ENCODE results near the gene TPRG1.
A peak's percentile ranks its signal among the peaks of the same experiment; 100 is the strongest.

The TPRG1 gene

DNA sequence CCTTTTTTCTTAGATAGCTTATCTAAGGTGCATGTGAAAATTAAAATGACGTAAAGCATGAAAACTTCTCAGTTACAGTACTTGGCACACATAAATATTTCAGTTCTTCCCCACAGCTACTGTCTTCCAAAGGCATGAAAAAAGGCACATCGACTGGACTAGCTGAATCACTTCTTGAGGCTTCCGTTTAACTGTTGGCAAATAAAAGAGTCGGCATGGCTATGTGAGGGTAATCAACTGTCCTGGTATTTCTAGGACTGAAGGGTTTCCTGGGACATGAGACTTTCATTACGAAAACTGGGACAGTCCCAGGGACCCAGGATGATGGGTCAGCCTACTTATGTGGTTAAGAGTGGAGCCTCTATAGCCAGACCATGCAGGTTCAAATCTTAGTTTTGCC, 168.2 kb downstream of the TPRG1 start:
- Histone ChIP-seq H3K4me3 (ENCODE audit: low read depth, low read length) (no peak overlapping the region), H3K36me3 (ENCODE audit: control insufficient read depth, insufficient read depth, low read length) (no peaks in the 10 kb centered on the region)

DNA sequence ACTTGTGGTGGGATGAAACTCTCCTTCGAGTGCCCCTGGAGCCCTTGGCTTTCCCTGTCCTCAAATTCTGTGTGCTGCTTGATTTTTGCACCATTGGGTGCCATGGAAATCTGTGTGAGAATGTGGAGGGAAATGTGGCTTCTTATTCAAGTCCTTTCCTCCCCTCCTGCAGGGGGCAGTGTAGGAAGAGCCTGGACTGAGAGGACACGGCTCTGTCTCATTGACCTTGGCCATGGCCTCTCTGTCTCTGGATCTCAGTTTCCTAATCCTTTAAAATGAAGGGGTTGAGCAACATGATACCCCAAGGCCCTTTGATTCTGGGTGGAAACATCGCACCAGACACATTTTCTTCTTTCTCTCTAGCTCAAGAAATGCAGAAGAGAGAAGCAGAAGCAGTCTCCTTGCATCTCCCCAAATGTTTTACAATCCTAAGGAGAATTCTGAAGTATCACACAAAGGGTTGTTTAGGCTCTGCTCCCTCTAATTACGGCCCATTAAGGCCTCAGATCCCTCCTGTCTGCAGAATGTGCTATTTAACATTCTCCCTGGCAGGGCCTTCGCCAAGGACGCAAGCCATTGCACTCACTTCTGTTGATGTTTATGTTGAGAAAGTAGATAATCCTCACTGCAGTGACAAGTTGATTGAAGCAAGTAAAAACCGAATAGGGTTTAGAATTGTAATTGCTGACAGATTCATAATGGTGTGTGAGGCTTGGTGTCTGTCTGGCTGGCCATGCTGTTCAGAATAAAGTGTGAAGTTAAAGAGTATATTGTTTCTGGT, 169.1 kb downstream of the TPRG1 start:
- no peak overlapping the region for H3K9ac ChIP-seq (ENCODE audit: low read depth, low read length)
- H3K27me3 ChIP-seq (ENCODE audit: control insufficient read depth, insufficient read depth, low read length): no peaks in the 10 kb centered on the region
- H3K9me3 ChIP-seq (ENCODE audit: control insufficient read depth, insufficient read depth, low read length): no peaks in the 10 kb centered on the region
- H3K4me1 ChIP-seq (ENCODE audit: control insufficient read depth, insufficient read depth, low read length): no peaks in the 10 kb centered on the region
- H3K27ac ChIP-seq (ENCODE audit: low read depth, low read length): no peak overlapping the region
- no peaks in the 10 kb centered on the region for H3K36me3 ChIP-seq (ENCODE audit: control insufficient read depth, insufficient read depth, low read length)
- H3K4me3 ChIP-seq (ENCODE audit: low read depth, low read length): no peak overlapping the region

More for the DNA sequence above, 168.2 kb downstream of the TPRG1 start:
- Histone ChIP-seq H3K9ac (ENCODE audit: low read depth, low read length) (no peak overlapping the region), H3K27me3 (ENCODE audit: control insufficient read depth, insufficient read depth, low read length) (no peaks in the 10 kb centered on the region), H3K9me3 (ENCODE audit: control insufficient read depth, insufficient read depth, low read length) (no peaks in the 10 kb centered on the region), H3K27ac (ENCODE audit: low read depth, low read length) (no peak overlapping the region), H3K4me1 (ENCODE audit: control insufficient read depth, insufficient read depth, low read length) (no peaks in the 10 kb centered on the region)

DNA sequence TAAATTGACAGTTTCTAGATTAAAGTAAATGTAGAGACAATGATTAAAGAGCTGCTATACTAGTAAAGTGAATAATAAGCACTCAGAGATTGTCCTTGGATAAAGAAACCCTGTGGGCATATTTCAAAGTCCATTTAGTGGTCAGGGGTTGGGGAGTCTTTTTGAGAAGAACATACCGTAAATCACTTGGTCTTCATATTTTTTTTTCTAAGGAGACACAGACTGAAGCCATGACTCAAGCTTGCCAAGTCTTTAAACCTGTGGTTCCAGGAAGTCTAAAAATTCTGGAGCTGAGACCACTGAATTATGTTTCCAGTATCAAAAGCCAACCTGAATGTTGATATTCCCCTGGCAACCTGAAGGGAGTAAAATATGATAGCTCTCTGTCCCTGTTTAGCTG, 171.0 kb downstream of the TPRG1 start:
- Histone ChIP-seq H3K36me3 (ENCODE audit: control insufficient read depth, insufficient read depth, low read length) (no peaks in the 10 kb centered on the region), H3K4me1 (ENCODE audit: control insufficient read depth, insufficient read depth, low read length) (no peaks in the 10 kb centered on the region), H3K4me3 (ENCODE audit: low read depth, low read length) (no peak overlapping the region), H3K9ac (ENCODE audit: low read depth, low read length) (no peak overlapping the region), H3K9me3 (ENCODE audit: control insufficient read depth, insufficient read depth, low read length) (no peaks in the 10 kb centered on the region), H3K27me3 (ENCODE audit: control insufficient read depth, insufficient read depth, low read length) (no peaks in the 10 kb centered on the region), H3K27ac (ENCODE audit: low read depth, low read length) (no peak overlapping the region)

DNA sequence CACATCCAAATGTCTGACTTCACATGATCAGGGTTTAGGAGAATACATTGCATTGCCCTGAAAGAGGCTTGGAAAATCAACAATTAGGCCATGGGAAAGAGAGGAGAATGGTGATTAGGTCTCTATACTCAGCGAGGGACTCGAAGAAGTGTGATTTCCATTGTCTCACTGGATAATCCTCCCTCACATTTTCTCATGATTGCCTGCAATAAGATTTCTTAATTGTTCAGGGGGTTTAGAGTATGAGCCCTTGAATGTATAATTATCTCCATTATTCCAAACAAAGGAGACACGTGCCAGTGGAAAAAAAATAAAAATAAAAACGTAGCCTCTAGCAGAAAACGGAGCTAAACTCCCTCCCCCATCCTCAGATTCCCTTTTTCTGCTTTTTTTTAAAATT, 173.2 kb downstream of the TPRG1 start:
- Histone ChIP-seq H3K9me3 (ENCODE audit: control insufficient read depth, insufficient read depth, low read length) (no peaks in the 10 kb centered on the region), H3K36me3 (ENCODE audit: control insufficient read depth, insufficient read depth, low read length) (no peaks in the 10 kb centered on the region), H3K27me3 (ENCODE audit: control insufficient read depth, insufficient read depth, low read length) (no peaks in the 10 kb centered on the region), H3K4me1 (ENCODE audit: control insufficient read depth, insufficient read depth, low read length) (no peaks in the 10 kb centered on the region), H3K4me3 (ENCODE audit: low read depth, low read length) (no peak overlapping the region), H3K27ac (ENCODE audit: low read depth, low read length) (no peak overlapping the region), H3K9ac (ENCODE audit: low read depth, low read length) (no peak overlapping the region)

DNA sequence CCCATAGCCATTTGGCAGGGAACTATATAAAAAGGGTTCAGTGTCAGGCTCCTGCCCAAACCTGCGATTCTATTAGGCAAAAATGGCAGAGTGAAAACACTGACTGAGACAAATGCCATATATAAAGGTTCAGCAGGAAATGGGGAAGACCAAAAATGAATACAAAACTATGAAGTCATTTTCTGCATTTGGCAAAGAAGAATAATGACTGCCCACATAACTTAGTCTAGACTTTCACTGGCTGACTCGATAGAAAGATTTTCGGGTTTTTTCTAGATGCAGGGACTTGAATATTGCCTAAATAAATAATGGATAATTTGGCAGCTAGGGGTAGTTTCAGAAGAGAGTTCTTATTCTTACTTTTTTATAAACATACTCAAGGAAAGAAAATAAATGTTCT, 178.0 kb downstream of the TPRG1 start:
- H3K9me3 ChIP-seq (ENCODE audit: control insufficient read depth, insufficient read depth, low read length): no peaks in the 10 kb centered on the region
- H3K27me3 ChIP-seq (ENCODE audit: control insufficient read depth, insufficient read depth, low read length): no peaks in the 10 kb centered on the region
- no peaks in the 10 kb centered on the region for H3K36me3 ChIP-seq (ENCODE audit: control insufficient read depth, insufficient read depth, low read length)
- no peak overlapping the region for H3K4me3 ChIP-seq (ENCODE audit: low read depth, low read length)
- no peaks in the 10 kb centered on the region for H3K4me1 ChIP-seq (ENCODE audit: control insufficient read depth, insufficient read depth, low read length)
- H3K9ac ChIP-seq (ENCODE audit: low read depth, low read length): no peak overlapping the region
- no peak overlapping the region for H3K27ac ChIP-seq (ENCODE audit: low read depth, low read length)

DNA sequence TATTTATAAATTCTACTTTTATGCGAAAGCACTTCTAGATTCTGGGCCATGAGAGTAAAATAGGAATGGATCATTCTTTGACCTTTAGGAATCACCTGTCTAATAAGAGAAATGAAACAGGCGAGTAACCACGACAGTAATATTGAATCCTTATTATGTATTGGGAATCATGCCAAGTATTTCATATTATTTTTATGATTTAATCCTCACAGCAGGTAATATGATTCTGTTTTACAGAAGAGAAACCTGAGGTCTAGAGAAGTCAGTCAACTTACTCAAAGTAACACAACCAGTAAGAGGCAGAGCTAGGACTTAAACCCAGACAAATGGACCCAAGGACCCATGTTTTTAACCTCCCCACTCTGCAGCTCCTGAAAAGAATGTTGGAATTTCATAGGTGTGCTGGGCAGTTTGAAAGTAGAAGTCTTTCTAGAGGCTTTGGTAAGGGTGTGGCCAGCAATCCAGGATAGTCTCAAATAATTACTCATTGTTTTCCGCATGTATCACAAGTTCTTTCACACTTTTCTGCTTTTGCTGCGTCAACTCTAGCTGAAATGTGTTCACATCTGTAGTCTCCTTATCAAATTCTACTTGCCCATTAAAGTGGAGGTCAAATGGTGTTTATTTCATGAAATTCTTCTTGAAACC, 181.7 kb downstream of the TPRG1 start:
- no peaks in the 10 kb centered on the region for H3K9me3 ChIP-seq (ENCODE audit: control insufficient read depth, insufficient read depth, low read length)
- H3K27me3 ChIP-seq (ENCODE audit: control insufficient read depth, insufficient read depth, low read length): no peaks in the 10 kb centered on the region
- peaks cover 15% of the 10 kb centered on the region; the same call in 1 of the 2 replicates for H3K4me1 ChIP-seq (ENCODE audit: control insufficient read depth, insufficient read depth, low read length)
- no peak overlapping the region for H3K9ac ChIP-seq (ENCODE audit: low read depth, low read length)
- no peaks in the 10 kb centered on the region for H3K36me3 ChIP-seq (ENCODE audit: control insufficient read depth, insufficient read depth, low read length)
- no peak overlapping the region for H3K4me3 ChIP-seq (ENCODE audit: low read depth, low read length)
- H3K27ac ChIP-seq (ENCODE audit: low read depth, low read length): no peak overlapping the region

DNA sequence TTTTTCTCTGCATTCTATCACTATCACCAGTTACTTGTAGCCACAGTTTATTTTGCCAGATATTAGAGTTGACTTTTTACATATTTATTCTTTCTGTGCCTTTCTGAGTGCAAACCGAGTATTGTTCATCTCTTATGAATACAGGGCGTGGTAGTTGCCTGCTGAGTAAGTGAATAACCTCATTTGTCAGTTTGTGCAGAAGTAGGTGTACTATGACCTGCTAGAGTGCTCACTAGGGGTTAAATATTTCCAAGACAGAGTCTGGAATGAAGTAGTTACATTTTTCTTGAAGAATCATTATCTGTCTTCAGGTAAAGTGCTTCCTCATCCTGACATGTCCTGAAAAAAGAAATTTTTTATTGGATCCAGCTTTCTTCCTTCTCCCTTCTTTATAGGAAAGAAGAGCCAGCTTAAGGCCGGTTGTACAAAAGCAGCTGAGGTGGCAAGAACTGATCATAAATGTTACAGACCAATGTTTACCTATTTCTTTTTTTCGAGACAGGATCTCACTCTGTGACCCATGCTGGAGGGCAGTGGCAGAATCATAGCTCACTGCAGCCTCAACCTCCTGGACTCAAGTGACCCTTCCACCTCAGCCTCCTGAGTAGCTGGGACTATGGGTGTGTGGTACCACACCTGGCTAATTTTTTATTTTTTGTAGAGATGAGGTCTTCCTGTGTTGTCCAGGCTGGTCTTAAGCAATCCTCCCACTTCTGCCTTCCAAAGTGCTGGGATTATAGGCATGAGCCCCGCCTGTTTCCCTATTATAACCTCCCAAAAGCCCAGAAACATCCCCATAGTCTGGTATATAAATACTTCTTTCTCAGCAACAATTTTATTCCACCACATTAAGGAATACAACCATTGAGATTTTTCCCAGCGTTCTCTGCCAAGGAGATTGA, 182.5 kb downstream of the TPRG1 start:
- Histone ChIP-seq H3K36me3 (ENCODE audit: control insufficient read depth, insufficient read depth, low read length) (no peaks in the 10 kb centered on the region), H3K4me1 (ENCODE audit: control insufficient read depth, insufficient read depth, low read length) (peaks cover 15% of the 10 kb centered on the region; the same call in 1 of the 2 replicates), H3K9me3 (ENCODE audit: control insufficient read depth, insufficient read depth, low read length) (no peaks in the 10 kb centered on the region), H3K27ac (ENCODE audit: low read depth, low read length) (no peak overlapping the region), H3K4me3 (ENCODE audit: low read depth, low read length) (no peak overlapping the region), H3K27me3 (ENCODE audit: control insufficient read depth, insufficient read depth, low read length) (no peaks in the 10 kb centered on the region), H3K9ac (ENCODE audit: low read depth, low read length) (no peak overlapping the region)

DNA sequence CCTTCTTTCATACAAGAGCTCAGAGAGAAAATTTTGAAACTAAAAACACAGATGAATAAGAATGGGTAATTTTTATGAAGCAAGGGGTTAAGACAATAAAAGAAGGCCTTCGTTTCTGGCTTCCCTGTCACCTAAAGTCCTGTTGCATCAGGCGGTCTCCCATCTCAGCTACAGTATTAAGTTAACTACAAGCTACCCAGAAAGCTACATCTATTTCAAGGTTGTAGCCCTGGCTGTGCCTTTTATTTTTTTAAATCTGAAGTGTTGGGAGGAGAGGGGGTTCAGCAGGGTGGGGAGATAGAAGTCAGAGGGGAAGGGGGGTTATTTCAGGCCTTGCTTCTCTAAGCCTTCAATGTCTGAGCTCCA, 183.3 kb downstream of the TPRG1 start:
- Histone ChIP-seq H3K4me1 (ENCODE audit: control insufficient read depth, insufficient read depth, low read length) (peaks cover 15% of the 10 kb centered on the region; the same call in 1 of the 2 replicates), H3K27me3 (ENCODE audit: control insufficient read depth, insufficient read depth, low read length) (no peaks in the 10 kb centered on the region), H3K36me3 (ENCODE audit: control insufficient read depth, insufficient read depth, low read length) (no peaks in the 10 kb centered on the region), H3K9ac (ENCODE audit: low read depth, low read length) (no peak overlapping the region), H3K9me3 (ENCODE audit: control insufficient read depth, insufficient read depth, low read length) (no peaks in the 10 kb centered on the region), H3K27ac (ENCODE audit: low read depth, low read length) (peak overlapping the region; percentile 46), H3K4me3 (ENCODE audit: low read depth, low read length) (no peak overlapping the region)

DNA sequence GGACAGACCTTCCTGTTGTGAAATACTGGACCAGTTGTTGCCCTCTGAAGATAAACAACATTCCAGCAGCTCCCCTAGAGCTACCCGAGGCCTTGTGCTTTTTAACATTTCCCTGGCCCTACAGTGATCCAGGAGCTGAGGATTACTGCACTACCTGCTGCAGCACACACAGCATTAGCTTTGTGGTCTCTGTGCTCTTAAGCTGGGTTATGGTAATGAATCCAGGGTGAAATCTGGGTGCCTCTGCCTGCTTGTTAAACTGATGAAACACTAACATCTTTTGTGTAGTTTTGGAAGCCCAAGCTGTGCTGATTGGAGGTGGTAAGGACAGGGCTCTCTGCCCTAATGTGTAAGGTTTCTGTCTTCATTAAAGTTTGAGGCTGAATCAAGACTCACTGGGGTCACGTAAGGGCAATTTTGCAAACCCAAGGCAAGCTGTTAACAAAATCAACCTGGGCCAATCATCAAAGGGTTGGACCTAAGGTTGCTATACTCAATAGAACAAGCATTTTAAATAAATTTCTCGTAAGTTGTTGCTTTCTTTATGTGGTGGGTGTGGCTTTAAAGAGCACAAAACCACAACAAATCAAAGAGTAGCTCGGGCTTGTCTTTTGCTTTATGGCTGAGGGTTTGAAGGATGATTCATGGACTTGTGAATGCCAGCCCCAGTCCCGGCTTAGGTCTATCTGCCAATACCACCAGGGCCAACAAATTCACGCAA, 183.9 kb downstream of the TPRG1 start:
- H3K9me3 ChIP-seq (ENCODE audit: control insufficient read depth, insufficient read depth, low read length): no peaks in the 10 kb centered on the region
- H3K27me3 ChIP-seq (ENCODE audit: control insufficient read depth, insufficient read depth, low read length): no peaks in the 10 kb centered on the region
- H3K4me1 ChIP-seq (ENCODE audit: control insufficient read depth, insufficient read depth, low read length): peaks cover 15% of the 10 kb centered on the region; the same call in 1 of the 2 replicates
- H3K36me3 ChIP-seq (ENCODE audit: control insufficient read depth, insufficient read depth, low read length): no peaks in the 10 kb centered on the region
- H3K4me3 ChIP-seq (ENCODE audit: low read depth, low read length): no peak overlapping the region
- H3K27ac ChIP-seq (ENCODE audit: low read depth, low read length): peak overlapping the region; percentile 46
- no peak overlapping the region for H3K9ac ChIP-seq (ENCODE audit: low read depth, low read length)

DNA sequence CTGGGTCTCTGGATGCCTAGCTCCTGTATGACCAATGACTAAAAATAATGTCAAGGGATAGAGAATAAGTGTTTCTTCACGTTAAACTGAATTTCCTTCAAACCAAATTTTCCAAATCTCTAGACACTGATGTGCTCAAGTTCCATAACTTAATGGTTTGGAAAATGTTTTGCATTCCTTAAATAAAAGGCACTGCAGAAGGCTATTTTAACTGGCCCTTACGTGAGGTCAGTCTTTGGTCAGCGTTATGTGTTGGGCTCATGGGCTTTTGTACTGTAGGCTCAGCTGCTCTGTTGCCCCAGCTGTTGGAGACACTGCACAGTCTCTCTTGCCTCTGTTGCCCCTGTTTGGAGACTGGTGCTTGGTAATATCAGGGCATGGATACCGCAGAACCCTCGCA, 188.5 kb downstream of the TPRG1 start:
- H3K9me3 ChIP-seq (ENCODE audit: control insufficient read depth, insufficient read depth, low read length): no peaks in the 10 kb centered on the region
- peaks cover 10% of the 10 kb centered on the region; the same call in 1 of the 2 replicates for H3K4me1 ChIP-seq (ENCODE audit: control insufficient read depth, insufficient read depth, low read length)
- H3K27ac ChIP-seq (ENCODE audit: low read depth, low read length): no peak overlapping the region
- no peaks in the 10 kb centered on the region for H3K36me3 ChIP-seq (ENCODE audit: control insufficient read depth, insufficient read depth, low read length)
- no peaks in the 10 kb centered on the region for H3K27me3 ChIP-seq (ENCODE audit: control insufficient read depth, insufficient read depth, low read length)
- no peak overlapping the region for H3K4me3 ChIP-seq (ENCODE audit: low read depth, low read length)
- no peak overlapping the region for H3K9ac ChIP-seq (ENCODE audit: low read depth, low read length)

Measured in HUES48 (cell line).